PFSK-1 (cell line): ENCODE measurements around the gene SIMC1.

Source experiments
- SIN3A ChIP-seq: IDR thresholded peaks from 2 replicates; pipeline ENCODE4 v1.6.1; 2012; ENCODE audit warnings: mild to moderate bottlenecking, low read length, moderate library complexity, borderline replicate concordance; ENCODE audit not compliant: insufficient read depth
- TAF1 ChIP-seq: IDR thresholded peaks from 2 replicates; pipeline ENCODE4 v1.6.1; 2012; ENCODE audit warnings: low read length, control low read depth, borderline replicate concordance; ENCODE audit not compliant: insufficient read depth

DNA sequence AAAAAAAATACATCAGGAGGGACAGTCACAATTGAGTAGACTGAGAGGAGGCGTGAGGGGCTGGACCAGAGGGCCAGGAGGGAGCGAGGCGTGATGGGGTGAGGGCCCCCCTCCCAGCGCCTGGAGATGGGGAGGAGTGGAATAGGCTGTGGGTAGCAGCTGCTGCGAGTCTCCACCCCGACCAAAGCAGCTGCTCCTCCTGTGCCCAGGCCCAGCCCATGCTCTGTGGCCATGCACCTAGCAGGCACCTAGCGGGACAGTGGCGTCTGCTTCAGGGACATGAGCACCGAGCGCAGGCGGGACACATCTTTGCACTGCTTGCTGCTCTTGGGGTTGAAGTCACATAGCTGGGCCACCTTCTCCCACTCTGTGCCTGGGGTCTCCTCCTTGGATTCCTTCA, 154.3 kb downstream of the SIMC1 start:
- TF ChIP-seq TAF1 (no peak), SIN3A (no peak)
